Measurements from ENCODE around the gene WDR83.
A peak's percentile ranks its signal among the peaks of the same experiment; 100 is the strongest.
"Not testable (repeated sequence)": the region's sequence is repeated elsewhere in the genome, so short reads cannot be mapped to it uniquely, and the experiment has no call there.

WDR83 gene

GRCh38 chr19:12676928-12677327 is 10.3 kb downstream of the WDR83 start:
- H3K27ac ChIP-seq, result no peak overlapping the region
- TF ChIP-seq, protein P1, sequence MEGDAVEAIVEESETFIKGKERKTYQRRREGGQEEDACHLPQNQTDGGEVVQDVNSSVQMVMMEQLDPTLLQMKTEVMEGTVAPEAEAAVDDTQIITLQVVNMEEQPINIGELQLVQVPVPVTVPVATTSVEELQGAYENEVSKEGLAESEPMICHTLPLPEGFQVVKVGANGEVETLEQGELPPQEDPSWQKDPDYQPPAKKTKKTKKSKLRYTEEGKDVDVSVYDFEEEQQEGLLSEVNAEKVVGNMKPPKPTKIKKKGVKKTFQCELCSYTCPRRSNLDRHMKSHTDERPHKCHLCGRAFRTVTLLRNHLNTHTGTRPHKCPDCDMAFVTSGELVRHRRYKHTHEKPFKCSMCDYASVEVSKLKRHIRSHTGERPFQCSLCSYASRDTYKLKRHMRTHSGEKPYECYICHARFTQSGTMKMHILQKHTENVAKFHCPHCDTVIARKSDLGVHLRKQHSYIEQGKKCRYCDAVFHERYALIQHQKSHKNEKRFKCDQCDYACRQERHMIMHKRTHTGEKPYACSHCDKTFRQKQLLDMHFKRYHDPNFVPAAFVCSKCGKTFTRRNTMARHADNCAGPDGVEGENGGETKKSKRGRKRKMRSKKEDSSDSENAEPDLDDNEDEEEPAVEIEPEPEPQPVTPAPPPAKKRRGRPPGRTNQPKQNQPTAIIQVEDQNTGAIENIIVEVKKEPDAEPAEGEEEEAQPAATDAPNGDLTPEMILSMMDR (conservative IDR thresholded peaks at IDR 0.05), result no peak

DNA sequence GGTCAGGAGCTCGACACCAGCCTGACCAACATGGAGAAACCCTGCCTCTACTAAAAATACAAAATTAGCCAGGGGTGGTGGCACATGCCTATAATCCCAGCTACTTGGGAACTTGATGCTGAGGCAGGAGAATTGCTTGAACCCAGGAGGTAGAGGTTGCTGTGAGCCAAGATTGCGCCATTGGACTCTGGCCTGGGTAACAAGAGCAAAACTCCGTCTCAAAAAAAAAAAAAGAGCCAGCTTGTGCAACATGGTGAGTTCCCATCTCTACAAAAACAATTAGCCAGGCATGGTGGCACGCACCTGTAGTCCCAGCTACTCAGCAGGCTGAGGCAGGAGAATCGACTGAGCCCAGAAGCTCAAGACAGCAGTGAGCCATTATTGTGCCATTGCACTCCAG is 11.4 kb downstream of the WDR83 start:
- H3K27ac ChIP-seq, result not testable (repeated sequence)

DNA sequence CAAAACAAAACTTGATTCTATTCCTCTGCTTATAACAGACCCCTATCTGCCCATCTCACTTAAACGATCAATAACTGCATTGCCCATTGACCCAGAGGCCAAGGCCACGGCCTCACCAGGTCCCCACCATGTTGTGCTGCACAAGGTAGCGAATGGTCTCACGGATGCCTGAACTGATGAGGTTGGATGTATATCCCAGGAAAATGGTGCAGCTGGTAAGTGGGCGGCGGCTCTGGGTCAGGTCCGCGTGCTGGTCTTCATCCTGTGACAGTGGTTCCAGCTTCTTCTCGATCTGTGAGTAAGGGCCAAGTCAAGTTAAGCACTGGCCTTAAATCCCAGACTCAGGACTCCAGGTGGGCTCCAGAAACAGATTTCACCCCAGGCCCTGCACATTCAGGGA is 13.4 kb downstream of the WDR83 start:
- H3K27ac ChIP-seq, result peak overlapping the region; percentile 100
- TF ChIP-seq, protein P1 (conservative IDR thresholded peaks at IDR 0.05), result no peak

GRCh38 chr19:12681074-12681987 is 14.7 kb downstream of the WDR83 start, which contains the start of gene DHPS:
DHPS (minus strand) TSS chr19:12681880; CDS start chr19:12681766, 114 bp downstream.
- H3K27ac ChIP-seq, result peak within 1 kb of the TSS; percentile 100
- TF ChIP-seq, protein P1 (conservative IDR thresholded peaks at IDR 0.05), result no peak

DNA sequence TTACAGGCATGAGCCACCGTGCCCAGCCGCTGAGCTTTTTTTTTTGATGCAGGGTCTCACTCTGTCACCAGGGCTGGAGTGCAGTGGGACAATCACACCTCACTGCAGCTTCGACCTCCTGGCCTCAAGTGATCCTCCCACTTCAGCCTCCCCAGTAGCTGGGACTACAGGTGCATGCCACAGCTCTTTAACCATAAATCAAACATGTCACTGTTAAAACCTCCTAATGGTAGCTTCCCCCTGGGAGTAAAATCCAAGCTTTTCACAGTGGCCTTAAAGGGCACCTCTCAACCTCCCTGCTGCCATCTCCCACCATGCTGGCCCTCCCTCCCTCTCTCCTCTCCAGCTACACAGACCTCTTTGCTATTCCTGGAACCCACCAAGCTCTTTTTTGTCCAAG is 19.2 kb downstream of the WDR83 start:
- TF ChIP-seq, protein P1 (conservative IDR thresholded peaks at IDR 0.05), result no peak
- no peak overlapping the region for H3K27ac ChIP-seq

- TF ChIP-seq, protein P1 (conservative IDR thresholded peaks at IDR 0.05), result no peak
- no peak within 1 kb of the TSS for H3K27ac ChIP-seq
Observed at GRCh38 chr19:12687496-12688196, 21.0 kb downstream of the WDR83 start, which contains the start of gene GNG14. GNG14 (plus strand) TSS chr19:12687998; CDS start chr19:12688049, 51 bp downstream.

GRCh38 chr19:12689012-12689411 is 22.4 kb downstream of the WDR83 start:
- no peak overlapping the region for H3K27ac ChIP-seq
- TF ChIP-seq, protein P1 (conservative IDR thresholded peaks at IDR 0.05), result no peak
